SK-N-DZ (cell line): ENCODE measurements around the gene PGK1.
"Not testable (repeated sequence)": the region's sequence is repeated elsewhere in the genome, so short reads cannot be mapped to it uniquely, and the experiment has no call there.

Source experiments
- DNase-seq: peaks from one replicate; pipeline ENCODE4 v3.0.0-alpha.2; 2015; ENCODE audit warnings: low spot score

PGK1 gene

DNA sequence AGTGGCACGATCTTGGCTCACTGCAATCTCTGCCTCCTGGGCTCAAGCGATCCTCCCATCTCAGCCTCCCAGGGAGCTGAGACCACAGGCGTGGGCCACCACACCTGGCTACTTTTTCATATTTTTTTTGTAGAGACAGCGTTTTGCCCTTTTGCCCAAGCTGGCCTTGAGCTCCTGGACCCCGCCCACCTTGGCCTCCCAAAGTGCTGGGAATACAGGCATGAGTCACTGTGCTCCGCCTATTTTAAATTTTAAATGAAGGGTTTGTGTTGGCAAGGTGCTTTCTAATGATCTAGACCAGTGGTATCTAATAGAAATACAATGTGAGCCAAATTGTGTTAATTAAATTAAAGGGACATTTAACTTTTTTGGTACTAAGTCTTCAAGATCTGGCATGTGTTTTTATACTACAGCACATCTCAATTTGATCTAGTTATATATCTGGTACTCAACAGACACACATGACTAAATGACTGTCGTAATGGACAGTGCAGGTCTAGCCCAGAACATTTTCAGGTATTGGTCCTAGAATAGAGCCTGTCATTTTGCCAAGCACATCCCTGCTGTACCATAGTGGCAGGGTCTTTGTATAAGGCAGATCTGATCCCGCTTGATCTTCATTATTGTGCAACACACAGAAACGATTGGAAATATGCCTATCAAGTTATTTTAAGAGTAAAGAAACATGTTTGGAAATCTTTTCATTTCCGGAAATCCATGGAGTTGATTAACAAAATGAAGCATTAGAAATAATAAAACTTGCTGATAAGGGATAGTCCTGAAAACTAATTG is 7.3 kb downstream of the PGK1 start:
- no peak for DNase-seq

DNA sequence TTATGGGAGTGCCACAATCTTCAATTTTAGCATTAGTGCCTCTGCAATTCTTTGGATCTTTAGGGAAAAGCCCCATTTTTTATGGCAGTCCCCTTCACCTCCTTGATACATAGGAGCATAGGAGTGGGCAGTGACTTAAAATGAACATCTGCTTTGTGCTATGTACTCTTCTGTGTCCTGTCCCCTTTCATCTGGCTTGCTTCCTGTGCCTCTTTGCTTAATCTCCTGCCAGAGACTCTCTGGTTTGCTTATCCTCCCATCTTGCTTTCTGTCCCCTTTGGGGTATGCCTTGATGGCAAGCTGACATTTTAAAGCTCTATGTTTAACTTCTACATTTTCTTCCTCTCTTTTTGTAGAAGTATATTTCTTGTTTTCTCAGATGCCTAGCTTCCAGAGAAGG is 12.3 kb downstream of the PGK1 start:
- no peak for DNase-seq

DNA sequence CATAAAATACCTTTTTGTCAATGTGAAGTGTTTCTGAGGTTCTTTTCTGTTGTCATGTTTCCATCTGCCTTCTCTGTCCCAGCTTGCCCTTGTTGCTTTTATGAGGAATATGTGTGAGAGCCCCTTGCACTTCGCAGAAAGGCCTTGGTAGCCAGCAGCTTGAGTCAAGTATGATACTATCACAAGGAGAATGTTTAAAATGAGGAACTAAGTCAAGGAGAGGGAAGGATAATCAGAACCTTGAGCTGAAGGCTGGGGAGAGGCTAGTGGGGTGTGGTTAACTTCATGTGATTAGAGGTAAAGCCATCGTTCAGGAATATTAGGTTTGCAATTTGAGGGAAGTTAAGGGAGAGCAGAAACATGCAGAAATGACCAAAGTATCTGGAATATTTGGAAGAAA is 12.7 kb downstream of the PGK1 start:
- no peak for DNase-seq

DNA sequence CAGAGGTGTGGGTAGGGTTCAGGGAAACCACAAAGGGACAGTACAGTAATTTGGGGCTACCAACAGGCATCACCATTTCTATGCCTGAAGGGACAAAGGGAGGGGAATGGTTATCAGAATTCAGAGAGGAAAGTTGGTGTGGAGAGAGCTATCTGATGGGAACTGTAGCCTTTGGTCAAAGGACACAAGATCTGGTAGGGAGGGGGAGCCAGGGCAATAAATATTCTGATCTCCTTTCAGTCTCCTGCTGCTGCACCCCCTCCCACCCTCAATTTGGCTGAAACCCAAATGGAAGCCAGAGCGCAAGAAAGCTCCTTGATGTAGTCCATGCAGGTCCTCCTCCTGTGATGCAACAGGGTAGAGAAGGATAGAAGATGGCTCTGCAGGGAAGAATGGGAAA is 14.6 kb downstream of the PGK1 start:
- DNase-seq, result no peak

DNA sequence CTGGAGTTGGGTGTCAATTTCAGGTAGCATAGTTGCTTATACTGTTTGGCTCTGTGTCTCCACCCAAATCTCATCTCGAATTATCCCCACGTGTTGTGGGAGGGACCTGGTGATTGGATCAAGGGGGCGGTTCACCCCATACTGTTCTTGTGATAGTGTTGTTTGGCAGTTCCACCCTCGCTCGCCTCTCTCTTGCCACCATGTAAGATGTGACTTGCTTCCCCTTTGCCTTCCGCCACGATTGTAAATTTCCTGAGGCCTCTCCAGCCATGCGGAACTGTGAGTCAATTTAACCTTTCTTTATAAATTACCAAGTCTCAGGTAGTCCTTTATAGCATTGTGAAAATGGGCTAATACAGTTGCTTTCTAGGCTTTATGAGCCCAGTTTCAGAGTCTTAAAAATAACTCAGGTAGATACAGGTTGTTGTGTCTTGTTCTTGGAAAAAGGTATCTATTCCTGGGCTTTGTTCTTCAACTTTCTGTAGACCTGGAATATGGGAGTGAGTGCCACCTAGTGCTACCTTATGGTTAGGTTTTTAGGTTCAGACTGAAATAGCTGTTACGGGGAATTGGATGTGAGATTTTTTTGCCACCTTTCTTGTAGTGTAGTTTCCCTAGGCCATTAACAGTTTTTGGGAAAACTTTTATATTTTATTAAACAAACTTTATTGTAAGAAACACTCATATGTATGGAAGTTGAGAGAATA is 15.6 kb downstream of the PGK1 start:
- no peak for DNase-seq

DNA sequence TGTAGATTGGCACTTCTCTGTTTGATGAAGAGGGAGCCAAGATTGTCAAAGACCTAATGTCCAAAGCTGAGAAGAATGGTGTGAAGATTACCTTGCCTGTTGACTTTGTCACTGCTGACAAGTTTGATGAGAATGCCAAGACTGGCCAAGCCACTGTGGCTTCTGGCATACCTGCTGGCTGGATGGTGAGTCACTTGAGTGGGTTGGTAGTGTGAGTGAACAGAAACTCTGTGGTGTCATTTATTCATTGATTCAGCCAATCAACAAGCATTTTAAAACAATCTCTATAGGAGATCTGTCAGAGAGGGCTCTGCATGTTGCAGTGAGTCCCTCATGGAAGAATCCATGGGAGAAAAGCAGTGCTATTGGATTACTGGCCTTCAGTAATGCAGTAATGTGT is 19.1 kb downstream of the PGK1 start:
- no peak for DNase-seq

DNA sequence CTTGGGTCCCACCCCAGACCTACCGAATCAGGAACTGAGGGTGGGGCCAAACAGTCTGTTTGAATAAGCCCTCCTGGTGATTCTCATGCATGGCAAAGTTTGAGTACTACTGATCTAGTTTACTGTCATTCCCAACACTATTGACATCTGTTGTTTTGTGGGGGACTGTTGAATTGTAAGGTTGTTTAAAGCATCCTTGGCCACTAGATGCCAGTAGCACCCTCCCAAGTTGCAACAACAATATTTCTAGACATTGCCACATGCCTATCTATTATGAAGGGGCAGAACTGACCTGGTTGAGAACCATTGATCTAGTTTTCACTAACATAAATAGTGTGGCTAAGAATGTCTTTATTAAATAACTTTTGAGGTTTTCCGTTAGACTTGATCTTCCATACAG is 20.3 kb downstream of the PGK1 start:
- no peak for DNase-seq

DNA sequence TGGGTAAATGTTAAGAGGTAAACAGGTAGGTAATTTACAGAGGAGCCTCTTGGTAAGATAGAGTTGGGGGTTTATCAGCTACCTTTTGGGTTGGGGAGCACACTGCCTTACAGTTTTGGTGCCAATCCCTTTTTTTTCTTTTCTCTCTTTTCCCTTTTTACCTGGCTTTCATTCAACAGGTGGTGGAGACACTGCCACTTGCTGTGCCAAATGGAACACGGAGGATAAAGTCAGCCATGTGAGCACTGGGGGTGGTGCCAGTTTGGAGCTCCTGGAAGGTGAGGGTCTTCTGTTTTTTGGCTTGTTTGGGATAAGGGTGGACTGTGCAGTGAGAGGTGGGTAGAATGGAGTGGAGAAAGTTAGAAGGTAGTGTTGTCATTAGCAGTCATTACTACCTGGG is 21.1 kb downstream of the PGK1 start:
- DNase-seq, result no peak

DNA sequence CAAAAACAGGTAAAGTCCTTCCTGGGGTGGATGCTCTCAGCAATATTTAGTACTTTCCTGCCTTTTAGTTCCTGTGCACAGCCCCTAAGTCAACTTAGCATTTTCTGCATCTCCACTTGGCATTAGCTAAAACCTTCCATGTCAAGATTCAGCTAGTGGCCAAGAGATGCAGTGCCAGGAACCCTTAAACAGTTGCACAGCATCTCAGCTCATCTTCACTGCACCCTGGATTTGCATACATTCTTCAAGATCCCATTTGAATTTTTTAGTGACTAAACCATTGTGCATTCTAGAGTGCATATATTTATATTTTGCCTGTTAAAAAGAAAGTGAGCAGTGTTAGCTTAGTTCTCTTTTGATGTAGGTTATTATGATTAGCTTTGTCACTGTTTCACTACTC is 21.7 kb downstream of the PGK1 start:
- DNase-seq, result not testable (repeated sequence)

DNA sequence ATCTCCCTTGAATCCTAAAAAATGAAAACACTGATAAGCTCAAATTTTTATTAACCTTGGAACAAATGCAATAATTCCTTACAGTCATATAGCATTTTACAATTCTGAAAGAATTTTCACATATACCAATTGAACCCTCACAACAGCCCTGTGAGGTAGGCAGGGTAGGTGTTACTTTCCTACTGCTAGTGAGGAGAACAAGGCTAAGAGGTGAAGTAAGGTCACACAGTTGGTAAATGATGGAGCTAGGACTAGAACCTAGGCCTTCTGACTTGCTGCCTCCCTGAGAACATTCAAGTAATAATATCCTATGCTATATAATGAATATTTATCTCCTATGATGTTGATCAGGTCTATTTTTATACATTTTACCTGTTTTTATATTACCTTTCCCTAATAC is 25.7 kb downstream of the PGK1 start:
- no peak for DNase-seq

DNA sequence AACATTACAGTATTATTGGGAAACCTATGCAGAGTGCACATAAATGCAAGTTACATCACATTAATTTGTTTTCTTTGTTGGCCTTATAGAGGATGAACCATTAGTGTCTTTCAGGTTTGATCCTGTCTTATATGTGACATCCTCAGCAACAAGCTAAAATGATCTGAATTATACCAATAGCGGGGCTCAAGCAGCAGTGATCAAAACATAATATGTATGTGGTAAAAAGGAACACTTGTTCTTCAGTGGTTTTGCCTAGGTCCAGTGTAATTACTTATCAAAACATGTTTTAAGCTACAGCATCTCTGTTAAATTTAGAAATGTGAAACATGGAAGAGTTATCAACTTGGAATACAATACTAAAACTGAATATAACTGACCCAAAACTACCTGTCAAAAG is 26.3 kb downstream of the PGK1 start:
- no peak for DNase-seq

DNA sequence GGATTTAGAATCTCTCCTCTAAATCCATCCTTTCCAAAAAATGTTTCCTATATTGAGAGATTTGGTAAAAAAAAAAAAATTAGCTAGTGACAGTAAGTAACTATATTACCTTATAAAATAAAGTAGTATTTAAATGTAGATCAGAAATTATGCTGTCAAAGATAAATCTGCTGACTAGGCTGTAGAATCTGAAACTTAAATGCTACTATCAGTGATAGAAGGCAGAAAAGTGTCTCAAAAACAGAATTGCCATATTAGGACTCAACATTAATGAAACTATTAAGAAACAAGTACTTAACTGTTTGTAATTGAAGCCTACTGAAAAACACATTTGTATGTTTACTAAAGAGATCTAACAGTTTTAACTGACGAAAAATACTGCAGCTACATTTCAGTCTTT is 27.1 kb downstream of the PGK1 start:
- no peak for DNase-seq

DNA sequence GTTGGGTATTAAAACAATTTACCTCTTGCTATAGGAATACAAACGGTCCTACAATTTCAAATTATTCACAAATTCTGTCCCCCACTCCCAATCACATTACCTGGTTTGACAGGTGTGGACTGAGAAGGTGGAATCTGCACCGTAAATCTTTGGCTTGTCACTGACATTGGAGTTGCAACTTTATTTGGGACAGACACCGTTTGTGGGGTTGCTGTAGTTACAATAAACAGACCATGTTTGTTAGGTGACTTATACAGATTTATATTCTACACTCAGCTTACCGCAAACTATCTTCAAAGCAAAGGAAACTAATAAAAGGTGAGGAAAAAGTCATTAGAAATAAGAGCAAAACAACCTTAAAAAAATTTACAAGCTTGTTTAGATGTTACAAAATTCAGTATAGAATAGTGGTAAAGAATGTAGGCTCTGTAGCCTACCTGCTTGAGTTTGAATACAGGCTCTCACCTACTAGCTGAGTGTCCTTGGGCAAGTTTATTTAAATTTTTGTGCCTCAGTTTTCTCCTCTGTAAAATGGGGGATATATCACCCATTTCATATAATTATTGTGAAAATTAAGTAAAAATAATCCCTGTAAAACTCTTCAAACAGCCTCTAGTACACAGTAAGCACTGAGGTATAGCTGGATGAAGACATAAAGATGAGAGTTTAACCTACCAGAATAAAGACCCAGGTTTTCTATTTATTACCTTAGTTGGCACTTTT is 29.4 kb downstream of the PGK1 start:
- DNase-seq, result no peak

DNA sequence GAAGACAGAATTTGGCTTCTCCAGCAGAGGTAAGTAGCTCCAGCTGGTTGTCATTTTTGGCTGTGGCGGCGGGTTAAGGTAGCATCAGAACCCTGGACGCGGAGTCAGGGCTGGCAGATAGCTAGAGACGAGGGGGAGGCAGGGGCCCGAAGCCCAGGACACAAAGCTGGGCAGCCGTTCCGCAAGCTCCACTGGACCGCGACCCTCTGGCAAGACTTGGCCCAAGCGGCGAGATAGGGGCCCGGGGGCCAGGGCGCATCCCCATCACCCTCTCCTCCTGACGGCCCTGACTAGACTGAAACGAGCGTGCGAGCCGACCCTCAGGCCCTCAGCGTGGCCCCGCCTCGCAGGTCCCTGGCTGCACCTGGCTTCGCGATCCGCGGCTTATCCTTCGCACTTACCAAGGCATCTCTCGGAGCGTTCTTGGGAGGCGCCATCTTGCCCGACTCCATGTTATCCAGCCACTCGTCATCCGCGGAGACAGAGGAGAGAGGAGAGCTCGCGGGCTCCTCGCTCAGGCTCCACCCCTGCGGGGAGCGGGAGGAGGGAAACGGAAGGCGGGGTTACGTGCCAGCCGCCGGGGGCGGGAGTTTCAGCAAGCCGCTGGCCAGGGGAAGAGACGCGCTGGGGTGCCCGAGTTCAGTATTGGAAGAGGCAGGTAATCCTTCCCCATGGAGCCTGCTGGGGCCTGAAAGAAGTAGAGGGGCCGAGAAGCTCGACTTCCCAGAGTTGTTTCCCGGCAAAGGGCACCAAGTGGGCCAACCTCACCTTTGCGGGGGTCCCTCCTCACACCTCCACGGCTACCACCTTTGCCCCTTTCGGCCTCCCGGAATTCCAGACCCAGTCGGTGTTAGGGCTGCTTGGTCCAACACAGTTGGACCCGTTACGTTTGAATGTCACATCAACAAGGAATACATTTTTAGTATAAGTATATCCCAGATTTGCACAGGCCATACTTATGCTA is 35.4 kb downstream of the PGK1 start, which contains the start of gene TAF9B:
Gene TAF9B (minus strand): TSS at position 491 of the 964 bp plus-strand sequence. CDS start 39 bp downstream, at position 452.
- DNase-seq, result peak; percentile 85

DNA sequence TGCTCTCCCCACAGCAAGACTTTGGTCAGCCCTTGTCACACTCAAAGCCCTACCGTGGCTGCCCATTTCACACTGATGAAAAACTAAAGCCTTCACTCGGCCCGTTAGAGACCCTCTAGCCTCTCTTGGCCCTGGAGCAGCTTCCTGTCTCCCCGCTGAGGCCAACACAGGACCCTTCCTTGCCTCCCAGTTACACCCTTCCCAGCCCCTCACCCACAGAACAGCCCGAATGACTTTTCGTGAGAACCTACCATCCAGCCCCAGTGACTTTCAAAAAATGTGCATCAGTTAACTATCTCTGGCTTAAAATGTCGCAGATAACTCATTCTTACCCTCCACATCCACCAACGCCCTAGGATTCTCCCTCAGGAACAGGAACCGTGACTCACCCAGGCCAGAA is 36.2 kb downstream of the PGK1 start:
- no peak for DNase-seq

DNA sequence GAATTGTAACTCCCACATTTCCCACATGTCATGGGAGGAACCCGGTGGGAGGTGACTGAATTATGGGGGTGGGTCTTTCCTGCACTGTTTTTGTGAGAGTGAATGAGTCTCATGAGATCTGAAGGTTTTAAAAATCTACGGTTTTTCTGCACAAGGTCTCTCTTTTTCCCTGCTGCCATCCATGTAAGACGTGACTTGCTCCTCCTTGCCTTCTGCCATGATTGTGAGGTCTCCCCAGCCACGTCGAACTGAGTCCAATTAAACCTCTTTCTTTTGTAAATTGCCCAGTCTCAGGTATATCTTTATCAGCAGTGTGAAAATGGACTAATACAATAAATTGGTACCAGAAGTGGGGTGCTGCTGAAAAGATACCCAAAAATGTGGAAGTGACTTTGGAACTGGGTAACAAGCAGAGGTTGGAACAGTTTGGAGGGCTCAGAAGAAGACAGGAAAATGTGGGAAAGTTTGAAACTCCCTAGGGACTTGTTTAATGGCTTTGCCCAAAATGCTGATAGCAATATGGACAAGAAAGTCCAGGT is 43.0 kb downstream of the PGK1 start:
- not testable (repeated sequence) for DNase-seq

DNA sequence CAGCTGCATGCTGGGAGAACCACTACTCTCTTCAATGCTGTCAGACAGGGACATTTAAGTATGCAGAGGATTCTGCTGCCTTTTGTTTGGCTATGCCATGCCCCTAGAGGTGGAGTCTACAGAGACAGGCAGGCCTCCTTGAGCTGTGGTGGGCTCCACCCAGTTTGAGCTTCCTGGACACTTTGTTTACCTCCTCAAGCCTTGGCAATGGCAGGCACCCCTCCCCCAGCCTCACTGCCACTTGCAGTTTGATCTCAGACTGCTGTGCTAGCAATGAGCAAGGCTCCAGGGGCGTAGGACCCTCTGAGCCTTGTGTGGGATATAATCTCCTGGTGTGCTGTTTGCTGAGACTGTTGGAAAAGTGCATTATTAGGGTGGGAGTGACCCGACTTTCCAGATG is 53.3 kb downstream of the PGK1 start:
- not testable (repeated sequence) for DNase-seq

DNA sequence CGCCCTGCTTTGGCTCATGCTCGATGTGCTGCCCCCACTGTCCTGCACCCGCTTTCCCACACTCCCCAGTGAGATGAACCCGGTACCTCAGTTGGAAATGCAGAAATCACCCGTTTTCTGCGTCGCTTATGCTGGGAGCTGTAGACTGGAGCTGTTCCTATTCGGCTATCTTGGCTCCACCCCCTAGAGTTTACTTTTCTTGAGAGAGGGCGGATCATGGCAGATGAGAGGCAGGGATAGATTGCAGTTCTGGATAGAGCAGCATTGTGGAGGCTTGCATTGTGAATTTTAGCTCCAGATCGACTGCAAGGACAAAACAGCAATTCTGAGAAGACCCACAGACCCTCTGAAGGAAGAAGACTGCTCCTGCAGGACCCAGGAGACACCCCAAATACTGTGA is 53.8 kb downstream of the PGK1 start:
- not testable (repeated sequence) for DNase-seq

DNA sequence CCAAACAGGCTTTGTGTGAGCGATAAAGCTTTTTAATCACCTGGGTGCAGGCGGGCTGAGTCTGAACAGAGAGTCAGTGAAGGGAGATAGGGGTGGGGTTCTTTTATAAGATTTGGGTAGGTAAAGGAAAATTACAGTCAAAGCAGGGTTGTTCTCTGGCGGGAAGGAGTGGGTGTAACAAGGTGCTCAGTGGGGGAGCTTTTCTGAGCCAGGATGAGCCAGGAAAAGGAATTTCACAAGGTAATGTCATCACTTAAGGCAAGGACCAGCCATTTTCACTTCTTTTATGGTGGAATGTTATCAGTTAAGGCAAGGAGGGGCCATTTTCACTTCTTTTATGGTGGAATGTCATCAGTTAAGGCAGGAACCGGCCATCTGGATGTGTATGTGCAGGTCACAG is 56.7 kb downstream of the PGK1 start:
- DNase-seq, result not testable (repeated sequence)

DNA sequence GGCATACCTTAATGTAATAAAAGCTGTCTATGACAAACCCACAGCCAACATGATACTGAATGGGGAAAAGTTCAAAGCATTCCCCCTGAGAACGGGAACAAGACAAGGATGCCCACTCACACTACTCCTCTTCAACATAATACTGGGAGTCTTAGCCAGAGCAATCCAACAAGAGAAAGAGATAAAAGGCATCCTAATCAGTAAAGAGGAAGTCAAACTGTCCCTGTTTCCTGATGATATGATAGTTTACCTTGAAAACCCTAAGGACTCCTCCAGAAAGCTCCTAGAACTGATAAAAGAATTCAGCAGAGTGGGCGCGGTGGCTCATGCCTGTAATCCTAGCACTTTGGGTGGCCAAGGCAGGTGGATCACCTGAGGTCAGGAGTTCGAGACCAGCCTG is 59.1 kb downstream of the PGK1 start:
- DNase-seq, result not testable (repeated sequence)

DNA sequence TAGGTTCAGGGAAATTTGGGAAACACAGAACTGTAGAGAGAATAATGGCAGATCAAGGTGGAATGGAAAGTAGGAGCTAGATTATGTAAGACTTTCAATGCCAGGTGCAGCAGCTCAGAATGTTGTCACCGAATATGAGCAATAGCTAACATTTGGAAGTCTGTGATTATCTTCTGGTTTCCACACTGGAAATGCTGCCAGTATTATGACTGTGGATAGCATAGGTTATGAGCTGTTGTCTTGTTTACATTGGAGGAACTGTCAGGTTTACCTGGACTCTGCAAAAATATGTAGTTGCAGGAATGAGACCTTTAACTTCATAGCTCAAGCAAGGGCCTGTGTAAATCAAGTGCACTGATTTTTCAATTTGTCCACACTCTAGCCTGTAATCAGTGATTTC is 61.4 kb downstream of the PGK1 start:
- DNase-seq, result no peak
